NB4 (cell line): ENCODE measurements around the gene ZNF652.

Source experiments
- CTCF ChIP-seq: IDR thresholded peaks from one replicate; pipeline ENCODE4 v1.5.1; 2012; ENCODE audit warnings: low read depth, low read length
- MAX ChIP-seq: IDR thresholded peaks from 2 replicates; pipeline ENCODE4 v1.6.1; 2011; ENCODE audit warnings: low read depth, low read length
- POLR2A ChIP-seq: IDR thresholded peaks from 2 replicates; pipeline ENCODE4 v1.6.1; 2011; ENCODE audit warnings: mild to moderate bottlenecking; ENCODE audit not compliant: insufficient read length; ENCODE audit errors: extremely low read depth

- TF ChIP-seq CTCF = no peak
- TF ChIP-seq POLR2A = no peak
- no peak for TF ChIP-seq MAX
These were observed 74.6 kb downstream of the ZNF652 start for GRCh38 chr17:49287481-49287880.
